Adipose tissue (tissue), 3 donors: ENCODE measurements around the gene PODXL2. TPM values are rescaled to one million over a fixed set of nuclear protein-coding genes. Genes with fewer than 3 reads are reported as not detected.

ENCODE experiments used
- H3K27ac ChIP-seq: one replicate; pipeline ENCODE4 v1.5.1; 2013; ENCODE audit warnings: low read depth, low read length
- WGBS, 3 donors: extraction: QIAGEN DNeasy Blood & Tissue Kit; methylation state at CpG; one replicate each; pipeline ENCODE4 v1.1.7; 2013; 5-methylcytosine and 5-hydroxymethylcytosine counted together
- polyA plus RNA-seq, 3 donors: library from polyadenylated mRNA; stranded (reverse); fragments of 200-250 nt; gene quantifications; one replicate each; pipeline ENCODE4 v1.2.3, GENCODE V29; 2013
- donor health status: healthy with polysubstance abuse.
- donor health status: Bipolar disorder and iron deficiency.
- donor health status: healthy.

PODXL2 gene
- polyA plus RNA-seq, 3 donors: 1.6 to 7.2 (median 4.3) TPM

DNA sequence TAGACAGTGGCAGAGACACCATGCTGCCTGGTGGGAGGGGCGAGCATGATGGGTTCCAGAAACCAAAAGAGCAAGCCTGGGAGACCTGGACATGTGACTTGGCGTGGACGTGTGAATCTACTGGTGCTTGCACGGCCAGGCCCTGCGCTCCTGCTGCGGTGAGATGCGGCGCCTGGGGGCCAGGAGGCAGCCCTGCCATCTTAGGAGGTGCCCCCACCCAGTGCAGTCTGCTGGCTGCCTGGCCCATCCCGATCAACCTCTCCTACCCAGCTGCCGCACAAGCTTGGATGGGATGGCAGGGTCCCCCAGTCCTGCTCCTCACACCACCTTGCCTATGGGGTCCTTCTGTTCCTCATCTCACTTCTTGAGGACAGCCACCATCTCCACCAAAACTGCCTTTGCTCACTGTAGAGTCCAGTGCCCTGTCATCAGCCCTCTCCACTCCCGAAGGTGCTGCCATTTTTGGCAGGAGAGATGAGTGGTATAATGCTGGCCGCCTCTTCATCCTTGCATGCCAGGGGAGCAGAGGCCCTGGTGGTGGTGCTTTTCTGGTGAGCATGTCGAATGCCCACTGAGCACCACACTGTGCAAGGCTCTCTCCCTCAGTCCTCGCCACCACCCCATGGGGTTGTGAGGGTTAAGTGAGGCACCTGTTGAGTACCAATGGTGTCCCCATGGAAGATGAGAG, 40.7 kb downstream of the PODXL2 start:
- H3K27ac ChIP-seq: no peak overlapping the region
- 88 to 92% (median 90%) methylated on average over 14 of the region's 14 CpGs for WGBS, 3 donors

DNA sequence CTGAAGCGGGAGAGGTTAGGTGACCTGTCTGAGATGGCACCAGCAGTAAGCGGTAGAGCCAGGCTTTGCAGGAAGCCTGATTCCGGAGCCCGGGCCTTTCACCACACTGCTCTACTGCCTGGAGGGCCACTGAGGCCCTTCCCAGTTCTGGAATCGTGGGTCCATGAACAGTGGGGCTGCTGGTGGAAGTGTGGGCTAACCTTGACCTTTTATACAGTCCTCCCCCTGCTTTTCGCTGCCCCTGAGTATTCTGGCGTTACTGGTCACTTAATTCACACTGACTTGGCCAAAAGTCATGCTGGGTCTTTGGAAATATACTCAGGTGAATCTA, 41.2 kb downstream of the PODXL2 start:
- H3K27ac ChIP-seq: no peak overlapping the region
- WGBS, 3 donors: 89 to 99% (median 95%) methylated on average over 7 of the region's 7 CpGs

DNA sequence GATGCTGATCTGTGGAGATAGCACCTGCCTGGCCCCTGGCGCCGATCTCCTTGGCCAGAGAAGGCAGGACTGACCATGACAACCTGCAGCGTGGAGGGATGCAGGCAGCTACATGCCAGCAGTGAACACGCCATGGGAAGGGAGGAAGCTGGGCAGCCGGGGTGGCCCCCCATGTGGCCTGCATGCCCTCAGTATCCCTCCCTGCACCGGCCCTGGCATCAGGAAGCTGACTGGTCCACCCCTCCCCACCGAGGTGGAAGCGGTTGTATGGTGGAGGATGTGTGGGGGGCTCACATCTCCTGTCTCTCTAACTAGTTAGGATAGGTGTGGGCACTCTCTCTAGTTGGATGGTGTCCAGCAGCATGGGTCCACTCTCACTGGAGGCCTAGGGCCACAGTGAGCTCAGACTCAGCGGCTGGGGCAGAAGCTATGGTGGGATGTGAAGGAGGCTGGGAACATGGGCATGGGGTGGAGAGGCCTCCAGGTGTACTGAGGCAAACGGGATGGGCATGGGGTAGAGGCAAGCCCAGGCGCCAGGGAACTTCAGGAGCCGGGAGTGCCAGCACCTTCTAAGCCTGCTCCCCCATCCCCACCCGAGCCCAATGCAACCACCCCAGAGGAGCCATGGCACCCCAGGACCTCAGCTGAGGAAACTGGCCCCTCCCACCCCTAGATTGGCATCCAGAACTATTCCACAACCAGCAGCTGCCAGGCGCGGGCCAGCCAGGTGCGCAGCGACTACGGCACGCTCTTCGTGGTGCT, 42.0 kb downstream of the PODXL2 start:
- 94 to 95% (median 95%) methylated on average over 20 of the region's 20 CpGs for WGBS, 3 donors

DNA sequence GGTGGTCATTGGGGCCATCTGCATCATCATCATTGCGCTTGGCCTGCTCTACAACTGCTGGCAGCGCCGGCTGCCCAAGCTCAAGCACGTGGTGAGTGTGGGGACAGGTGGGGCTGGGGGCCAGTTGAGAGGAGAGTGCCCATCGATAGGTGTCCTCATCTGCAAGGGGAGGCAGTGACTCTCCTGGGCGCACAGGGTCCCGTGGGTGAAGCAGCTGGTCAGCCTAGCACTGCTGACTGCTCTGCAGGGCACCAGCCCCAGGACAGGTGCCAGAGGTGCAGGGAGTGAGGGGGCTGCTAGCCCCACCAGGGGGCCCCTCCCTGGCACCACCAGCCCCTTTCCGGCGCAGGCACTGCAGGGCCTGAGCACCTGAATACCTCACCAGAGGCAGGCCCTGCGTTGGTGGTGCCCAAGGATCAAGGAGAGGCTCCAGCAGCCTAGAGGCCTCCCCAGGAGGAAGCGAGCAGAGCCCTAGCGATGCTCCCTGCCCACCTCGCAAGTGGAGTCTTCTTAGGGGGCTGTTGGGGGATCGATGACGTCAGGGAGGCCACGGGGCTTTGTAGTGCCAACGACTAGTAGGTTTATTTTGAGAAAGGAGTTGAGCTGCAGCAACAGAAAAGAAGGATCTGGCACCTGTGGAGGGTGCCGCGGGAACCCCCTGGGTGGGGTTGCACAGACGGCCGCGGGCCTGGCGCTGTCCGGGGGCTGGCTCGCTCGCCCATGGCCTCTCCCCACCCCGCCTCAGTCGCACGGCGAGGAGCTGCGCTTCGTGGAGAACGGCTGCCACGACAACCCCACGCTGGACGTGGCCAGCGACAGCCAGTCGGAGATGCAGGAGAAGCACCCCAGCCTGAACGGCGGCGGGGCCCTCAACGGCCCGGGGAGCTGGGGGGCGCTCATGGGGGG, 42.8 kb downstream of the PODXL2 start:
- 23 to 25% (median 23%) methylated on average over 41 to 44 of the region's 44 CpGs for WGBS, 3 donors
- no peak overlapping the region for H3K27ac ChIP-seq

More for the DNA sequence above, 42.0 kb downstream of the PODXL2 start:
- H3K27ac ChIP-seq: no peak overlapping the region

DNA sequence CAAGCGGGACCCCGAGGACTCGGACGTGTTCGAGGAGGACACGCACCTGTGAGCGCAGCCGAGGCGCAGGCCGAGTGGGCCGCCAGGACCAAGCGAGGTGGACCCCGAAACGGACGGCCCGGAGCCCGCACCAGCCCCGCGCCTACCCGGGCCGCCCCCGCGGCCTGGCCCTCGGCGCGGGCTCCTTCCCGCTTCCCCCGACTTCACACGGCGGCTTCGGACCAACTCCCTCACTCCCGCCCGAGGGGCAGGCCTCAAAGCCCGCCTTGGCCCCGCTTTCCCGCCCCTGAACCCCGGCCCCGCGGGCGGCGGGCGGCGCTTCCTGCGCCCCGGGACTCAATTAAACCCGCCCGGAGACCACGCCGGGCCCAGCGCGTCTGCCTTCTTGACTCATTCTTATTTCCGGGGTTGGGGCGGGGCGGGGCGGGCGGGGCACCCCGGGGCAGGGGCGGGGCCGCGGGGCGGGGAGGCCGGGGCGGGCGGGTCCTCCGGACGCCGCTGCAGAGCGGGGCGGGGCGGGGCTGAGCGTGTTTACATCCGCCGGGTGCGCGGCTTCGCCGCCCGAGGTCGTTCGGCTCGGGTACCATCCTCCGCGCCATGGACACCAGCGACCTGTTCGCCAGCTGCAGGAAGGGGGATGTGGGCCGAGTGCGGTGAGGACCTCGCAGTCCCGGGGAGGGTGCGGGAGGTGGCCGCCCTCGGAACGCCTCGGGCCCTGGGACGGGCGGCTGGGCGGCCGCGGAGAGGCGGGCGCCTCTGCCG, 43.6 kb downstream of the PODXL2 start, which contains the start of gene ABTB1:
ABTB1 (plus strand) TSS at position 524 of the 762 bp plus-strand sequence; CDS start at position 598, 74 bp downstream.
- 1 to 2% (median 1%) methylated on average over 57 to 101 of the region's 102 CpGs for WGBS, 3 donors
- no peak within 1 kb of the TSS for H3K27ac ChIP-seq

DNA sequence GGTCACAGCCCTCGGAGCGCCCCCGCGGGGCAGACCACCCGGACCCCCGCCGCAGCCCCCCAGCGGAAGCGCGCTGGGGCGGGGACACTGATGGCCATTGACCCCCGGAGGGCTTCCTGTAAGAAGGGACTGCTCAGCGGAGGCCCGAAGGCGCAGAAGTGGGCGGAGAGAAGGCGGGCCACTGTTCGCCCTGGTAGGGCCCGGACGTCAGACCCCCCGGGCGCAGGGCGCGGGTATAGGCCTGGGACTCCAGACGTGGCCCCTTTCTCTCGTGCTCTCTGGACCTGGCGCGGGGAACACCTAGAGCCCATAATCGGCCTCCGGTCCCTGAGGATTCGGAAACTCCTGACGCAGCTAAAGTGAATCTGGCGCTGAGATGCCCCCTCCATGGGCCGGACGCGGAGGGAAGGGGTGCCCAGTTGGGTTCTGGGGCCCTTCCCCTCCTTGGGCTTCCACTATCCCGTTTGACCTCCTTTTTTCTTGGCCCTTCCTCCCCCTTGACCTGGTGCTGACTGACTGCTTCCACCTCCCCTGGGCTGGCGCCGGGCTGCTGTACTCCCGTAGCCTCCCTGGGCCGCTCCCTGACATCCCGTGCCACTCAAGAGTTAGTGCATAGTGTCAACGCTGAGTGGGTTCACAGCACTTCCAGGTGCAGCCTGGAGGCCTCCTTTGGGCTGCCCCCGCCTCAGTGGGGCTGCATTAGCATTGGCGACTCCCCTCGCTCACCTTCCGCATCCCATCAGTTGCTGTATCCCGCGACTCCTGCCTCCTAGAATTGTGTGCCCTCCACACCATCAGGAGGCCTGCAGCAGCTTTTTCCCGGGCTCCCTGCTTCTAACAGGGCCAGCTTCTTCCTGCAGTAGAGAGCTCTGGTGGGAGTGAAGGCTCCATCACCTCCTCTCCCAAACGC, 44.5 kb downstream of the PODXL2 start:
- WGBS, 3 donors: 13 to 23% (median 20%) methylated on average over 45 to 51 of the region's 51 CpGs
- no peak overlapping the region for H3K27ac ChIP-seq

DNA sequence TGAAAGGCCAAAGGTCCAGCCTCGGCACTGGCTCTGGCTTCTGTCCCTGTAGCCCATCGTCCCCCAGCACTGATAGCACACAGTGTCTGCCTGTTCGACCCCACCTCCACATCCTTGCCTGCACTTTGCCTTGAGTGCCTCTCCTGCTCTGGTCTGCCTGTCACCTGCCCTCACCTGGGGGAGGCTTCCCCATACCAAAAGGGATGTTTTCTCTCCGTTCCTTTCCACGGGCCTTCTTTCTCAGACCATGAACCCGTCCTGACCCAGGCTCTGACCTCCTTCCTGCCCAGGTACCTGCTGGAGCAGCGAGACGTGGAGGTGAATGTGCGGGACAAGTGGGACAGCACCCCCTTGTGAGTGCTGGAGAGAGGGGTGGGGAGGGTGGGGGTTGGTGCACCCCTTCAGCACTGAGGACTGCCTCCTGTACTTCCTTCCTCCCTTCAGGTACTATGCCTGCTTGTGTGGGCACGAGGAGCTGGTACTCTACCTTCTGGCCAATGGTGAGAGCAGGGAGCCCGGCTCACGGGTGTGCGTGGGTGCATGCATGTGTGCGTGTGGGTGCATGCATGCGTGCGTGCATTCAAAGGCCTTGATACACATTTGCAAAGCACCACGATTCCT, 45.2 kb downstream of the PODXL2 start:
- no peak overlapping the region for H3K27ac ChIP-seq
- 84 to 87% (median 85%) methylated on average over 17 of the region's 17 CpGs for WGBS, 3 donors

DNA sequence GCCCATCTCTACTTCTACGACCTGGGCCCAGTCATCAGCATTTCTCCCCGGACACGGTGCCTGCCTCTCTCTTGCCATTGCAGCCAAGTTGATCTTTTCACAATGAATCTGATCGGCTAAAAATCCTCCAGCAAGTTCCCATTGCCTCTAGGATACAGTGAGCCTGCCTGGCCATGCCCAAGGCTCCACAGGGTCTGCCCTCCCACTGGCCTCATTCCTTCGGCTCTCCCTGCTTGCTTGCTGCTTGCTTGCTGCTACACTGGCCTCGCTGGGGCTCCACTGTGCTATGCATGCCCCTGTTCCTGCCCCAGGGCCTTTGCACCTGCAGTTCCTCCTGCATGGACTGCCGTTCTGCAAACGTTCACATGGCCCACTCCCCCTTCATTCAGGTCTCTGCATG, 45.8 kb downstream of the PODXL2 start:
- WGBS, 3 donors: 82 to 93% (median 84%) methylated on average over 8 of the region's 8 CpGs
- H3K27ac ChIP-seq: no peak overlapping the region

DNA sequence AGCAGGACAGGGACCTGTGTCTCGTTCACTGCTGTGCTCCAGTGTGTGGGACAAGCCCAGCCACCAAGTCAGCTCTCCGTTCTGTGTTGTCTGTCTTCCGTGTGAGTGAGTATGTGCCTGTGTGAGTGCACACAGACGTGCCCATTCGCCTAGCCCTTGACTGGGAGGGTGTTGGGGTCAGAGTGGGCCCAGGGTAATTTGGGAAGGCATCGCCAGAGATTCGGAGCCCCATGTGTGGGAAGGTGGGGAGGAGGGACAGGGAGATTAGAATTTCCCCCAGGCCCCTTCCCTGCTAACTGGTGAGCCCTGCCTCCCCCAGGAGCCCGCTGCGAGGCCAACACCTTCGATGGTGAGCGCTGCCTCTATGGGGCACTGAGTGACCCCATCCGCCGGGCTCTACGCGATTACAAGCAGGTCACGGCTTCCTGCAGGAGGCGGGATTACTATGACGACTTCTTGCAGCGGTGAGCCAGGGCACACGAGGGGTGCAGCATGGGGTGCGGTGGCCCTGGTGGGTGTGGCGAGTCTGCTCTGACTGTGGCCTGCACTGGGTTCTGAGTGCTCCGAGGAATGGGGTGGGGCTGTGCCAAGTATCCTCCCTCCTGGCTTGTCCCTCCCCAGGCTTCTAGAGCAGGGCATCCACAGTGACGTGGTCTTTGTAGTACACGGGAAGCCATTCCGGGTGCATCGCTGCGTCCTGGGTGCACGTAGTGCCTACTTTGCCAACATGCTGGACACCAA, 46.8 kb downstream of the PODXL2 start:
- 87 to 90% (median 88%) methylated on average over 28 to 29 of the region's 29 CpGs for WGBS, 3 donors
- no peak overlapping the region for H3K27ac ChIP-seq

DNA sequence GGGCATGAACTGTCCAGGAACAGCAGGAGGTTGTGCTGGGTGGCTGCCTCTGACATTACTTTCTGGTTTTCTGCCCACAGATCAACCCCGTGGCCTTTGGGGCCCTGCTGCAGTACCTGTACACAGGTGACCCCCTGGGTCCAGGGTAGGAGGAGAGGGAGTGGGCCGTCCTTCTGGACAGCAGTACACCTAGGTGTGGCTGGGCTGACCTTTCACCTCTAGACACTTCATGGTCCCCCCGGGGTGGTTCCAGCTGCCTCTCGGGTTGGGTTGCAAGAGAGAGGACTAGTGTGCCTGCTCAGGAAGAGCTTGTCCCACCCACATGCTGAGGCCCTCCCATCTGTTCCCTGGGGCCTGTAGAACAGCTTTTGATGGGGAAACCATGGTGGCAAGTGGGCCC, 47.5 kb downstream of the PODXL2 start:
- 80 to 90% (median 85%) methylated on average over 4 of the region's 4 CpGs for WGBS, 3 donors
- H3K27ac ChIP-seq: no peak overlapping the region

DNA sequence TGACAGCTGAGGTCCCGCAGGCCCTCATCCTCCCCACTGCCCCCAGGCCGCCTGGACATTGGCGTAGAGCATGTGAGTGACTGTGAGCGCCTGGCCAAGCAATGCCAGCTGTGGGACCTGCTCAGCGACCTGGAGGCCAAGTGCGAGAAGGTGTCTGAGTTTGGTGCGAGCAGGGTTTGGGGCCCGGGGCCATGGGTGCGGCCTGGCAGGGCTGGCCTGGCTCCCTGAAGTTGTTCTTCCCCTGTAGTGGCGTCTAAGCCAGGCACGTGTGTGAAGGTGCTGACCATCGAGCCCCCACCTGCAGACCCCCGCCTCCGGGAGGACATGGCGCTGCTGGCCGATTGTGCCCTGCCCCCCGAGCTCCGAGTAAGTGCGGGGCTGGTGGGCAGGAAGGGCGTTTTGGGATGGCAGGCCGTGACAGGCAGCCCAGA, 48.0 kb downstream of the PODXL2 start:
- 89 to 93% (median 91%) methylated on average over 20 to 21 of the region's 21 CpGs for WGBS, 3 donors
- no peak overlapping the region for H3K27ac ChIP-seq

DNA sequence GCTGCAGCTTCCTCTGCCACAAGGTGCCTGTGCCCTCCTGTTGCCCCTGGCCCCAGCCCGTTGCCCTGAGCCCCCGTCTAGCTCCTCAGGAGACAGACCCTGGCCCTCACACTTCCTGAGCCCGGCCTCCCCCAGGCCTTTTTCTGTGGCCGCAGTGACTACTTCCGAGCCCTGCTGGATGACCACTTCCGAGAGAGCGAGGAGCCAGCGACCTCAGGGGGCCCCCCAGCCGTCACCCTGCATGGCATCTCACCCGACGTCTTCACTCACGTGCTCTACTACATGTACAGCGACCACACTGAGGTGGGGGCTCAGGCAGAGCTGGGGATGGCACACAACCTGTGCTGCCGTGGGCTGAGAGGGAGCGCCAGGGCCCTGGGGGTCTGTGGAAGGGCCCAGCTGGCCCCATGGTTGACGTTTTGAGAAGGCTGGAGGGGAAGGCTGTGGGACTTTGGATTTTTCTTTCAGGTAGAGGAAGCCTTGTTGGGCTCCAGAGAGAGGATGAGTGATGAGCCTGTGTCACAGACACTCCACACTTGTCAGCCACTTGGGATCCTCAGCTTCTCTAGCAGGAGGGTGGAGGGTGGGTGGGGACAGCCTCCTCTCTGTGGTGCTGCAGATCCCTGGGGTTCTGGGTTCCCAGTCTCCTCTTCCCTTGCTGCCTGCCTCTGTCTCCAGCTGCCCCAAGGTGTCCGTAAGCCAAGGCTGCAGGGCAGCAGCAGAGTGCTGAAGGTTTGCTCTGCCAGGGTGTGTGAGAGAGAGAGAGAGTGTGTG, 48.7 kb downstream of the PODXL2 start:
- 91 to 94% (median 91%) methylated on average over 17 of the region's 17 CpGs for WGBS, 3 donors
- H3K27ac ChIP-seq: no peak overlapping the region

DNA sequence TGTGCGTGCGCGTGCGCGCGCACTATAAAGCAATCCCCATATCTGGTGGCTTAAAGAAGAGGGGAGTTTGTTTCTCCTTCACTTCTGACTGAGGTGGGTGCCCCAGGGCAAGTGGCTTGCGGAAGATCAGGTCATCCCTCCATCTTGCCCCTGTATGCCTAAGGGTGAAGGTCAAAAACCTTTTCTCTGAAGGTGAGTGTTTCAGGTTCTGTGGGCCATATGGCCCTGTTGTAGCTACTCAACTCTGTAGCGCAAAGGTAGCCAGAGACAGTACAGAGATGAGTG, 49.3 kb downstream of the PODXL2 start:
- H3K27ac ChIP-seq: no peak overlapping the region
- WGBS, 3 donors: 90 to 96% (median 95%) methylated on average over 8 of the region's 8 CpGs

DNA sequence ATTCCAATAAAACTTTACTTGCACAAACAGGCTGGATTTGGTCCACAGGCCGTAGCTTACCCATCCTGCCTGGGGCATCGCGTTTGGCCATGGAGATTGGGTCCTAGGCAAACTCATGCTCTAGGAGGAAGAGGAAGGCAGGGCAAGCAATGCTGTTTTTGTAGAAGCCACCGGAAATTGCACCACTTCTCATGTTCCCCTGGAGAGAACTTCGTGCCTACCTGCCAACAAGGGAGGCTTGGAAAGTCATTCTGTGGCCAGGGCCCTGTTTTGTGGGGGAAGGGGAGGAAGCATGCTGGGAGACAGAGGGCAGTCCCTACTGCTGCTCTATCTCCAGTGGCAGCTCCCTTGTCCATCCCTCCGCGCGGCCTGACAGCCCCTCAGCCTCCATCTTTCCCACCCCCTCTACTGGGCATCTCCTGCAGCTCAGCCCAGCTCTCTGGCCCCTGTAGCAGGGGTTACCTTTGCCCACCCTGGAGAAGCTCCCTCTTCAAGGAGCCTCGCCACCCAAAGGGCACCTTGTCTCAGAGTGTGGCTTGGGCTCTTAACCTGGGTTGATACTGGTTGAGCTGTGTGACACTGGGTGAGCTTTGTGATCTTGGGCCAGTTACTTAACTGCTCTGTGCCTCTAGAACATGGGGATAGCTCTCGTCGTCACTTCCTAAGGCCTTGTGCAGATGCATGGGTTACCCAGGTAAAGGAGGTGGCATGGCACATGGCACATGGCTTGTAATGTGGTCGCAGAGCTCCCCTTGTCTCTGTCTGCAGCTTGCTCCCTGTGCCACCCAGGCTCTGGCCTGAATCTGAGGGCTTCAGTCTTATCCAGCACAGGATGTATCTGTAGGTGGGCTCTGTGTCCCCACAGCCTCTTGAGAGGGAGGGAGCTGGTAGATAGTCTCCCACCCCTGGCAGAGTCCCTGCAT, 49.9 kb downstream of the PODXL2 start:
- 63 to 88% (median 73%) methylated on average over 12 of the region's 12 CpGs for WGBS, 3 donors
- no peak overlapping the region for H3K27ac ChIP-seq
